ENCODE measurements around the gene NCAM1.

Gene NCAM1

DNA sequence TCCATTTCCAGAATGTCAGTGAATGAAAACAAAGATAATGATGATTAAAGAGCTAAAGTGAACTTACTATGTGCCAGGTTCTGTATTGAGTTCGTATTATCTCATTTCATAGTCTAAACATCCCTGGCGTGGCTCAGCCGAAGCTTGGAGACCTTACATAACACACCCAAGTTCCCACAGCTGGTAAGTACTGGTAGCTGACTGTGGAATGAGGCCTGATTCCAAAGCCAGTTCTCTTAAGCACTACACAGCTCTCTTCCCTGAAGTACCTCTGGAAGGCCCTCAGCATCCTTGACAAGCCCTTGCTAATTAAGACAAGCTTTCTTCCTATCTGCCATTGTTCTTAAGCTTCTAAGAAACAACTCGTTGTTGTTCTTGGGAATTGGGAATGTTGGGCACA lies 28.6 kb upstream of the NCAM1 start:
- no peak overlapping the region for H3K27ac ChIP-seq
- TF ChIP-seq CTCF (IDR thresholded peaks at IDR 0.05) (no peak), ZFX (IDR thresholded peaks at IDR 0.05; ENCODE audit: borderline replicate concordance) (no peak)

DNA sequence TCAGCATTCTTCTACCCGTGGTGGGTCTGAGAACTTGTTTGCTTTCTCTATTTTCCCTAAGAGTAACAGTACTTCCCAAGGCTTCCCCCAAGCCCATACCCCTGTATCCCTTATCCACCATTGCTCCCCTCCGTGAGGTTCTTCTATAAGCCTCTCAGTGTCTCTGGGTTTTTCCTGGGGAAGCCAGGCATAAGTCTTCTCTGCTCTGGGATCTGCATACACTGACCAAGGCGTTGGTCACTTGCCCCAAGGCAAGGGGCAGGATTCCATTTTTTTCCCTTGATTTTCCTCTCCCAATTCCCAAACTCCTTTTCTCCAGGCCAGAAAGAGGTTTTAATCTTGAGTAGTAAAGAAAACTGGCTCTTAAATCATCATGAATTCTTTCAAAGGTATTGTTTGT lies 27.2 kb upstream of the NCAM1 start:
- no peak for TF ChIP-seq ZFX (IDR thresholded peaks at IDR 0.05; ENCODE audit: borderline replicate concordance)
- H3K27ac ChIP-seq, result no peak overlapping the region

- H3K27ac ChIP-seq, result no peak overlapping the region
- TF ChIP-seq ZFX (IDR thresholded peaks at IDR 0.05; ENCODE audit: borderline replicate concordance) (no peak), CTCF (IDR thresholded peaks at IDR 0.05) (no peak)
Measured at GRCh38 chr11:112941104-112941503, 20.1 kb upstream of the NCAM1 start.

- TF ChIP-seq ZFX (IDR thresholded peaks at IDR 0.05; ENCODE audit: borderline replicate concordance) (no peak), CTCF (IDR thresholded peaks at IDR 0.05) (no peak)
- H3K27ac ChIP-seq, result no peak overlapping the region
Measured at GRCh38 chr11:112942966-112943643, 18.1 kb upstream of the NCAM1 start.

DNA sequence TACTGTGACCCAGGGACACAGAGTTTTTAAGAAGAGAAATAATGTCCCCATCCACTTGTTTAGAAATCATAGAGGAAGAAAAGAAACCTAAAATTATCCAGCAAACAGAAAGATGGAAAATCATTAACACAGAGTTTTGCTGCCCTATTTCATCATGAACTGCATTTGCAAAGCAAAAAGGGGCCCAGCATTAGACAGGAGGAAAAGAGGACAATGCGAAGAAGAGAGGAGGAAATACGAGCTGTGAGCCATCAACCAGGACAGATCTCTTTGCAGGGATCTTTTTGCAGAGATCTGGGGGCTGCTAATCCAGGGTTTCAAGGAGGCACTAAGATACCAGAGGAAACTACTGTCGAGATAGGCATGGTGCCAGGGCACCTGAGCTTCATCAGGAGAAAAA lies 14.4 kb upstream of the NCAM1 start:
- no peak overlapping the region for H3K27ac ChIP-seq
- TF ChIP-seq ZFX (IDR thresholded peaks at IDR 0.05; ENCODE audit: borderline replicate concordance), result no peak
- TF ChIP-seq CTCF (IDR thresholded peaks at IDR 0.05), result no peak

DNA sequence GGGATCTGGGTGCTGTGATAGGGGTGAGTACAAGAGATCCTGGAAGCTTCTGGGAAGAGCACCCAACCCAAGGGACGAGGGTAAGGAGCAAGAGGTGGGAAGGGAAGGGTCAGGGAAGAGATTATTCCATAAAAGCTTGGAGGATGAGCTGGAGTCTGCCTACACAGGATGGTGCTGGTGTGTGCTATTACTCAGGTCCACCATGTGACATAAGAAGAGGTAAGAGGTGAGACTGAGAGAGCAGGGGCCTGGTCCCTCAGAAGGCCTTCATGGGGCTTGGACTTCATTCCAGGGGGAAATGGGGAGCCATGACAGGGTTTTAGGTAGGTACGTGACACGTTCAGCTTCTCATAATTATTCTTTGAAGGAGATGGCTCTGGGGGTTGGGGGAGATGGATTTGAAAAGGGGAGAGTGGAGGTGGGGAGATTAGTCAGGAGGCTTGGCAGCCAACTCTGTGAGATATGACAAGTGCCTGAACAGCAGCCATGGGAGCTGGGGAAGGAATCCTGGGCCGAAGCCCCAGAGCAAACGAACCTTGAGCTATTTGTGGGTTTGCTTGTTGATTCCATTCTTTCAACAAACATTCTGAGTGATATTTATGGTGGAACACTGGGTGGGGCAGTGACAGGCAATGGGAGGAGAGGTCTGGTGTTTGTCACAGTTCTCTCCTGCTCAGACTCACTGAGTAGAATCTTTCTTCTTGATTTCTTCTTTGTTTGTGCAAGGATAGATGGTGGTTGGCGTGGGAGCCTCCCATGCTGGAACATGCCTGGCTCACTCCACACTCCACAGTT lies 11.2 kb upstream of the NCAM1 start:
- no peak overlapping the region for H3K27ac ChIP-seq
- TF ChIP-seq CTCF (IDR thresholded peaks at IDR 0.05) (no peak), ZFX (IDR thresholded peaks at IDR 0.05; ENCODE audit: borderline replicate concordance) (no peak)

GRCh38 chr11:112958670-112959069 lies 2.5 kb upstream of the NCAM1 start:
- TF ChIP-seq CTCF (IDR thresholded peaks at IDR 0.05), result no peak; the same call in 1 of the 2 replicates
- no peak for TF ChIP-seq ZFX (IDR thresholded peaks at IDR 0.05; ENCODE audit: borderline replicate concordance)
- no peak overlapping the region for H3K27ac ChIP-seq

All from 22Rv1 (cell line).